Inflammatory macrophage treated with lipopolysaccharide for 4 hours (primary cell): ENCODE results near the gene GPR183.

Experiments used
- DNase-seq: peaks from one replicate; pipeline ENCODE4 v3.0.0-alpha.2; 2020

GPR183 gene

GRCh38 chr13:99310382-99311031 lies 3.3 kb upstream of the GPR183 start:
- DNase-seq = peak; percentile 95

GRCh38 chr13:99308471-99309087 lies 1.4 kb upstream of the GPR183 start:
- peak; percentile 67 for DNase-seq

GRCh38 chr13:99307648-99308339 lies 595 bp upstream of the GPR183 start:
- peak; percentile 74 for DNase-seq

GRCh38 chr13:99305566-99305965 lies 1.6 kb downstream of the GPR183 start:
- no peak for DNase-seq

GRCh38 chr13:99305158-99305557 lies 2.0 kb downstream of the GPR183 start:
- DNase-seq = no peak

- DNase-seq = no peak
Measured at GRCh38 chr13:99304541-99304940, 2.7 kb downstream of the GPR183 start.

GRCh38 chr13:99303863-99304521 lies 3.2 kb downstream of the GPR183 start:
- DNase-seq = peak; percentile 67

- no peak for DNase-seq
Measured at GRCh38 chr13:99302637-99303505, 4.3 kb downstream of the GPR183 start.

GRCh38 chr13:99301913-99302636 lies 5.1 kb downstream of the GPR183 start:
- no peak for DNase-seq

GRCh38 chr13:99301056-99301838 lies 6.0 kb downstream of the GPR183 start:
- DNase-seq = no peak

GRCh38 chr13:99299920-99300341 lies 7.3 kb downstream of the GPR183 start:
- DNase-seq = no peak

- no peak for DNase-seq
Measured at GRCh38 chr13:99299256-99299919, 7.8 kb downstream of the GPR183 start.

GRCh38 chr13:99298056-99298455 lies 9.1 kb downstream of the GPR183 start:
- DNase-seq = no peak

GRCh38 chr13:99297331-99297730 lies 9.9 kb downstream of the GPR183 start:
- no peak for DNase-seq

GRCh38 chr13:99296398-99296797 lies 10.8 kb downstream of the GPR183 start:
- peak; percentile 79 for DNase-seq

GRCh38 chr13:99295488-99296252 lies 11.5 kb downstream of the GPR183 start:
- no peak for DNase-seq

GRCh38 chr13:99294958-99295357 lies 12.2 kb downstream of the GPR183 start:
- peak; percentile 56 for DNase-seq

GRCh38 chr13:99294198-99294597 lies 13.0 kb downstream of the GPR183 start:
- no peak for DNase-seq

GRCh38 chr13:99293178-99293577 lies 14.0 kb downstream of the GPR183 start:
- peak; percentile 69 for DNase-seq

GRCh38 chr13:99290894-99291293 lies 16.3 kb downstream of the GPR183 start:
- DNase-seq = no peak
